Measurements from ENCODE around the gene POLA1.

POLA1 gene

DNA sequence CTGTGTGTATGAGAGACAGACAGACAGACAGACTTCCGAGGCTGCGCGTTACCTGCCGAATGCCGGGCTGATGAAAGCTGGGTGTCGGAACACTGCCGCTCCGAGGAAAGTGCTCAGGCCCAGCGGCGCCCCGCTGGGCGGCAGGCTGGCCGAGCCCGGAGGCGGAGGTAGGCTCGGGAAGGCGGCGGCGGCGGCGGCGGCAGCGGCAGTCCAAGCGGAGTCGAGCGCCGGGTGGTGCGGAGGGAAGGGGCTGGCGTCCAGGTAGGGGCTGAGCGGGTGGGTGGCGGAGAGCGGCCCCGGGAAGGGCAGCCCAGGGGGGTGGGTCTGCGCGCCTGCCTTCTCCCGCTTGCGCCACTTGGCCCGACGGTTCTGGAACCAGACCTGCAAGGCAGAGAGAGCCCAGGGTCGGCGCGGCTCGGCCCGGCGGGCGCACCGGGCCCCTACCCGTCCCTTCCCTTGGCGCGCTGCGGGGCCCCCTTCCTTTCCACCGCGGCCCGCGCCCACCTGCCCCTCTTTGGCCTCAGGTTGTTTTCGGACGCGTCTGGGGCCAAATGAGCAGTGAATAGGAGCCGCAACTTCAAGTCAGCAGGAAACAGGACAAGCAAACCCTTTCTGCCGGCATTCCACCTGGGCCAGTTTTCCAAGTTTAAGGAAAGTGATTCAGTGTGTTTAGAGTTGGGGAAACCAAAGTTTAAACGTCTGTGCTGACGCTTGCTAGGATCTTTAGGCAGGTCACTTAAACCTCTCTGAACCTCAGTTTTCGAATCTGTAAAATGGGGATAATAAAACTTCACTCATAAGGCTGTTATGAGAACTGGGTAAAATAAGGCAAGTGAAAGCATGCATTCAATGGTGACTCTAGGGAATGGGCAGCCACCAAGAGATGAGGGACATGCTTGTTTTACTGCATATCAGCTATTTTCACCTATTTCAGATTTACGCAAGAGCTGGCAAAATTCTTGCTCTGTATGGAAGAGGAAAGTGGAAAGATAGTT, 313.6 kb downstream of the POLA1 start:
- DNase-seq (ENCODE audit: low read depth): no peak

DNA sequence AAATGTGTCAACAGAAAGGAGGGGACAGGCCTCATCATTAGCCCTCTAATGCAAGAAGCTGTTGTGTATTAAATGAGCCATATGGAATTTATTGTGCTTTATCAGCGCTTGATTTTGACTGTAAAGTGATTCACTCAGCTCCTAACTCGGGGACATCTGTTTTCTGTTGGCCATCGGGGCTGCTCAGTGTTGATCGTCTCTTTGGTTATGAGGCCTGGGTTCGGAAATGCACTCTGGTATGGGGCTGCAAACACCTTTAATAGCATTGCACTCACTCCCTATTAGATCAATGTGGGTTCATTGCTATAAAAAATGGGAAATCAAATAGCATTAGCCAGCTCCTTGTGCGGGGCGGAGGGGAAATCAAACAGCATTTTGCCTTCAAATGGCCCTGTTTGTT, 315.7 kb downstream of the POLA1 start:
- DNase-seq (ENCODE audit: low read depth): no peak

DNA sequence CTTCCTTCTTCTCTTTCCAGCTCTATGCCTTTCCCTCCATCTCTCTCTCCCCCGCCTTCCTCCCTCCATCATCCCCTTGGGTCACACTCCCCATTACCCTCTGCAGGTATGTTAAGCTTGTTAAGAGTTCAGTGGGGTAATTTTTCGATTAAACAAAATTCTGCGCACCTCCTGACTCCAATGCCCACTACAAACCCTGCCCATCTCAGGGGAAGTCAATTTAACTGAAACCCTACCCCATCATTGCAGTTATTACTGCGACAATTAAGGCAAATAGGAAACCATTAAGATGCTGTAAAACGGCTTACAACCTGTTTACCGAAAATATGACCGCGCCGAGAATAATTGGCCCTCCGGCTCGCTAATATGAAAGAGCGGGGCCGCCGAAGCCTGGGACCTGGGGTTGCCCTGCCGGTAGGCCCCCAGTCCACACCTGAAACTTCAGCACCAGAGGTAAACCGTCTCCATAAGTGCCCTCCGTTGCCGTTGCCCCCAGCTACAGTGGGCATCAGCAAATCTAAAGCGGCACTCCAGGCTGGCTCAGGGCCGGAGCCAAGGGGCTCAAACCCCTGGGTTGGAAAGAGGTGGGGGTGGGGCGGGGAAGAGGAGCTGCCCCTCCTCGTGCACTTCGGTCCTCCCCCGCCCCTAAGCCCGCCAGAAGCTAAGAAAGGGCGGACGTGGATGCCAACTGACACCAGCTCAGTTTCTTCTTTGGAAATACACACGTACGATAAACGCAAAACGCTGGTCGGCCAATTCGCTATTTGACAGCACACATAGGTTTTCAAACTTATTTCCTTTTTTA, 317.3 kb downstream of the POLA1 start:
- DNase-seq (ENCODE audit: low read depth): no peak

DNA sequence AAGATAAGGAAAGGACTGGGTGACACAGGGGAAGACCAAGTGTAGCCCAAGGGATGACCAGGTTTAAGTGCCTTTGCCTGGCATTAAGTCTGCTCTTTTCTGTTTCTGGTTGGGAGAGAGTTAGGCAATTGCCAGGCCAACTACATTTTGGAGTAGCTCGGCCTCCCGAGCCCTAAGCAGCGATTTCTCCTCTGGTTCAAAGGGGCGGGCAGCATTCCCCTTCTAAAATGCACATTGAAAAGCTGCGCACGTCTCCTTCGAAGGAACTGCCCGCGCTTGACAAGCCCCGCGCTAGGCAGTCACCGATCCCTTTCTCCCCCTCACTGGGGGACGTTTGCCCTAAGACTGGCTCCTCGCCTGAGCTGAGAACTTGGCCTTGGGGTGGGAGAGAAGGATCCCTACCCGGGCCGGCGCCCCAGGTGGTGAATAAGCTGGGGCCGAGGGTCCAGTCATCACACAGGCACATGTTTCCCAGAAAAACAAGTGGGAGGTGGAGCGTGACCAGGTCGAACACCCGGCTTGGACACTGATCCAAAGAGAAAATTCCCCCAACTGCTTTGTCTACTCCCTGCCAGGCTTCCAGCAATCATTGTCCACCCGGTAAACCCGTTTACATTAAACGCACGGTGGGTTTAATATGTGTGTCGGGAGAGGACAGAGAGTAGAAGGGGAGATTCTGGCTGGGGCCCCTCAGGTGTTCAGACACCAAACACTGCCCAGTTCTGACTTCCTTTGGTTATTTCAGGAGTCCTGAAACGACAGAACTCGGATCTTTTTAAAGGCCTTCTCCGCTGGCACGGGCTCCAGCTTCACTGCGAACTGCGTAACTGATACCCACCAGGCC, 318.1 kb downstream of the POLA1 start:
- DNase-seq (ENCODE audit: low read depth): no peak

DNA sequence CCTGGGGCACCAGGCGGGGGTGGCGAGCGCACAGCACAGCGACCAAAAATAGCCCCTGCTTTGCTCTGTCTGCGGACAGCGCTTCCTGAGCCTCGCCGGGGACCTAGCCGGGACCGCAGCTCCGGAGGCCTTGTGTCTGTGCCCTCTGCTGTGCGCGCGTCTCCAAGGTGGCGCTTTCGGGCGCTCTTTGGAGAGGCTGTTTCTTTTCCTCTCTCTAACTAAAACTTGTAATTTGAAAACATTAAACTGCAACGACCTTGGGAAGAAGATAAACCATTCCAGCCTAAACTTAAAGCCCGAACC, 318.7 kb downstream of the POLA1 start:
- DNase-seq (ENCODE audit: low read depth): no peak

DNA sequence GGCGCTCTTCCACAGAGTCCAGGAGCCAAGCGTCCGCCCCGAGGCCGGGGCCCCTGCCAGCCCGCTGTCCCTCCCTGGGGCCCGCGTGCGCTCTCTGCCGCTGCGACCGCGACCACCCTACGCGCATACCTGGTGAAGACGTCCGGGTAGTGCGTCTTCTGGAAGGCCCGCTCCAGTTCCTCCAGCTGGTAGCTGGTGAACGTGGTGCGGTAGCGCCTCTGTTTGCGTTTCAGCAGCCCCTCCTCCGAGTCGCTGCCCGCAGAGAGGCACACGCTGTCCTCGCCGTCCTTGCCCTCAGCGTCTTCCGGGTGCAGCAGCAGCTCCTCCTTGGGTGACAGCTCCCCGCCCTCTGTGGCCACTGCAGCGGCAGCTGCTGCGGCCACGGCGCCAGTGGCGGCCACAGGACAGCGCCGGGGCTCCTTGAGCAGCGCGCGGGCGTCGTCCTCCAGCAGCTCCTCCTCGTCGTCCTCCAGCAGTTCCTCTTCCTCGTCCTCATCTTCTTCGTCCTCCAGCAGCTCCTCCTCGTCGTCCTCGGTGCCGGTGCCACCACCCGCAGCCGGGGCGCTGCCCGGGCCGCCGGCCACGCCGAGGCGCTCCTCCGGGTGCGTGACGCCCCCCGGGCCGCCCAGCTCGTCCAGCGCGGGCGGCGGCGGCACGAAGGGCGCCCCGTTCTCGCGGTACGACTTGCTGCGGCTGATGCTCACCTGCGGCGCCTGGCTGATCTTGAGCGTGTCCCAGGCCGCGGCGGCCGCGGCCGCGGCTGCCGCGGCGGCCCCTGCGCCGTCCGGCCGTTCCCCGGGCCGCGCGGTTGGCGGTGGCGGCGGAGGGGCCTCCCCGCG, 319.3 kb downstream of the POLA1 start:
- DNase-seq (ENCODE audit: low read depth): no peak

DNA sequence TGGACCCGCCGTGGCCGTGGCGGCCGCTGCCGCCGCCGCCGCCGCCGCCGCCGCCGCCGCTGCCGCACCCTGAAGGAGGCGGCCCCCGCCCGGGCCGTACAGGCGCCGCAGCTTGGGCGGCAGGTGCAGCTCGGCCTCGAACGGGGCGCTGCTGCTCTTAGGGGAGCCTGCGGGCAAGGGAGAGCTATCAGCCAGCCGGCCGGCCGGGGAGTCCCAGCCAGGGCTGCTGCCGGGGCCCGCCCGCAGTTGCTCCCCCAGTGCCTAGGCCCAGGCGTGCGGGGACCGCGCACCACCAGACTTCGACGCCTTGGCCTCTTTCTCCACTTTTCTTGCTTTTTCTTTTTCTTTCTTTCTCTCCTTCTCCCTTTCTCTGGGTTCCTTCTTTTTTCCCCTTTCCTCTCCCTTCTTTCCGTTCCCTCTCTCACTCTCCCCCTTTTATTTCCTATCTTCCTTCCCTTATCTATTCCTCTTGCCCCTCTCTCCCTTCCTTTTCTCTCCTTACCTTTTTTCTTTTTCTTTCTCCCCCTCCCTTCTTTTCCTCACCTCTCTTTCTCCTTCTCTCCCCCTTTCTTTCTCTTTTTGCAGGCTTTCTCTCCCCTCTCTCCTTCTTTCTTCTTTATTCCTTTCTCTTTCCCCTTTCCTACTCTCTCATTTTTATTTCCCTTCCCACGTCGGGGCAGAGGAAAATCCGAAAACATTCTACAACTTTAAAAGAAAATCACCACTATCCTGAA, 320.1 kb downstream of the POLA1 start:
- DNase-seq (ENCODE audit: low read depth): no peak

DNA sequence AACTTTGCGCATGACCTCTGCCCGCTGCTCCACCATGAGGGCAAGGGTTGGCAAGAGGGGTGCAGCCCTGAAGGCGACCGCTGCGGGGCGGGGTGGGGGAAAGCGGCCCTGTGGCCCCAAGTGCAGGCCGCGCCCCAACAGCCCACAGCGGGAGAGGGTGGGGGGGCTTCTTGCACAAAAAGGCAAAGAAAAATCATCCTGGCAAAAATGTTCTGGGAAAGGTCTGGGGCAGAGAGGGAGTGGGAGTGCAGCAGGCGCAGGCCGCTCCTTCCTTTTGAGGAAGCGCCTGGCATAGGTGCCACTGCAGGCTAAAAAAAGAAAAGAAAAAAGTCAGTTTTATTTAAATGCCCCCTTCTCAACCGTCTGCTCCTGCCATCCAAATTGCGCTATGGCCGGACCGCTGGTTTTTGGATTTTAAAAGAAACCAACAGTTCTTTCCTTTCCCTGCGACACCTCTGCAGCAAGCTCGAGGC, 320.7 kb downstream of the POLA1 start:
- DNase-seq (ENCODE audit: low read depth): no peak

DNA sequence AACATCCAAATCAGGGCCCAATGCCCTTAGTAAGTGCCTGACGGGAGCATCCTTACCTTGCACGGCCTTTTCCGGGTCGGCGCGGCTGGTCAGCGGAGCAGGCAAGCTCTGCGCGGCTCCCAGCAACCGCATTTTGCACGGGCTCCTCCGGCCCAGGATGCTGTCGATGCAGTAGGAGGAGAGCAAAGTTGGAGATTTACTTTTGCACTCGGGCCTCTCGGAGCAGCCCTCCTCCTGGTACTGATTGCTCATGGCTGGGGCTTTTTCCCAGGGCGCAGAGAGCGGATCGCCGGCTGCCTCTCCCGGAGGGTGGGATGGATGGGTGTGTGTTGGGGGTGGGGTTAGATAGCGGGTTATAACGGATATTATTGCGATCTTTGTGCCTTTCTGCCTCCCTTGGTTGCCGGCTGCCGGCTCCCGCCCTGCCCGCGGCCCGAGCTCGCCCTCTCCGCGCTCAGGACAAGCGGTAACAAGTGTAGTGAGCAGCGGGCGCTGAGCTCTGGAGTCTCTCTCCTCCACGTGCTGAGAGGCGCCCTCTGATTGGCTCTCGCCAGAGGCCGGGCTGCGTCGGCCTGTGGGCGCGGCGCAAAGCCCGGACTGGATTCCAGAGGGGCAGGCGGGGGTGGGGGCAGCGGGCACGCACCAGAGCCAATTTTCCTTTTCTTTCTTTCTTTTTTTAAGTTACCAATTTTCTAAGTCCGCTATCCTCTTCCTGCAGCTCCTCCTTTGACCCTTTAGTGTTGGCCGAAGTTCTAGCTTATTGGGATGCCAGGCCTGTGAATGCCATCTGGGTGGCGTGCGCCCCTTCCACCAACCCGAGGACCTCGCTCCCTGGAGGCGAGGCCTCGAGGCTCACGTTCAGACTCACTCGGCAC, 322.0 kb downstream of the POLA1 start, which contains the start of gene ARX:
ARX (minus strand) TSS at position 480 of the 875 bp plus-strand sequence; CDS start at position 252, 228 bp downstream.
- no peak for DNase-seq (ENCODE audit: low read depth)

DNA sequence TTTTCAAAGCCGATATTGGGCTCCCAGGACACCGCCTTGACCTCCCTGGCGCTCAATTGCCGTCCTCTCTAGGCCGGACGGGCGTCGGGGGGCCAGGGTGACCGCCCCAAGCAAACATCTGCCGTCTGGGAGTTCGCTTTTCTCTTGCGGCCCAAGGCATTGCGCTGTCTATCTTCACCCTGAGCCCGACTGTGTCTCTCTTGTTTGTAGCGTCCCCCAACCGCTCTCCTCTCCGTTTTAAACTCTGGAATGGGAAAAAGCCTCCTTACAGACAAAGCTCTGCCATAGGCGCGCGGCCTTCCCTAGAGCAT, 322.6 kb downstream of the POLA1 start:
- no peak for DNase-seq (ENCODE audit: low read depth)

DNA sequence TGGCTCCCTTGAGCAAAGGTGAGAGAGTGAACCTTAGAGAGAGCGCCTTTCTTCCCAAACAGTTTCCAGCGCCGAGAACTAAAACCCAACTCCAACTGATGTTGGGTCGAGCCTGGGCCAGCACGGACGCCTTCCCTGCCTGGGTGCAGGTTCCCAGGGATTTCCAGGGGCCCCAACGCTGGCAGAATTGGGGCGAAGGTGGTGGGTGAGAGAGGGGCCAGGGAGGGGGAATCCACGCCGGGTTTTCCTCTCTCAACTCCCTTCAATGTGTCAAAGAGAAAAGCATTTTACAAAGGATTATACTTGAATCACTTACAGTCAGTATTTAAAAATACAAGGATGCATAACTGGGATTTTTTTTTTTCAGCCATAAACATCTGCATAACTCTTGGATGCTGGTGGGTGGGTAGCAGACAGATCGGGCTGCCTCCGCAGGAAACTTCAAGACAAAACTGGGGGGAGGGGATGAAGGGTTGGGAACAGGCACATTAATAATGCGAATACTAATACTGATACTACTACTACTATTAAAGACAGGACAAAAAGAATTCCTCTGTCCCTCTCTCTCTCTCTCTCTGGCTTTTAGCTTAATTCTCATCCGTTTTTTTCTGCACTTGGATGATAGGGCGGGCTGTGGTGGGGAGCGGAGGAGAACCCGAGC, 323.4 kb downstream of the POLA1 start:
- DNase-seq (ENCODE audit: low read depth): no peak

DNA sequence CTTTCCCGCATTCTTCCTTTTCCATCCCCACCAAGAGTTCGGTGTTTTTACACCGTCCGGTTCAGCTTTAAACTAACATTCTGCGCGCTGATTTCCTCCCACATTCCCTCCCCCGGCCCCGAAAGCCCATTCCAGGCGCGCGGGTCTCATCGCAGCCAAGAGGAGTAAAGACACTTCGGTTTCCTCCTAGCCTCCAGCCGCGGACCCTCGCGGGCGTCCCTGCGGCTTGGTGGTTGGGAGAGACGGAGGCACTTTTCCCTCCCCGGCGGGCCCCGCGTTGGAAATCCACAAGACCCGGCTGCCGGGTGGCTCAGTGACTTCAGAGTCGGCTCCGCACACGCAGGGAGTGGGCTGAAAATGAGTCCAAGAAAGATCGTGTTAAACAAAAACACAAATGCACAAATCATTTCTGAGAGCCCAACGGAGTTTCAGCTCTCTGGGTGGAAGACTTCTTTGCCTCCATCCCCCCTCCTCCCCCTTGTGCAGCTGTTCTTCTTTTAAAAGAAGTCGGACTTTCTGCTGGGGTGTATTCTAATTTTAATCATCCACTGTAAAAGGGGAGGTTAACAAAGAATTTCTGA, 324.0 kb downstream of the POLA1 start:
- no peak for DNase-seq (ENCODE audit: low read depth)

DNA sequence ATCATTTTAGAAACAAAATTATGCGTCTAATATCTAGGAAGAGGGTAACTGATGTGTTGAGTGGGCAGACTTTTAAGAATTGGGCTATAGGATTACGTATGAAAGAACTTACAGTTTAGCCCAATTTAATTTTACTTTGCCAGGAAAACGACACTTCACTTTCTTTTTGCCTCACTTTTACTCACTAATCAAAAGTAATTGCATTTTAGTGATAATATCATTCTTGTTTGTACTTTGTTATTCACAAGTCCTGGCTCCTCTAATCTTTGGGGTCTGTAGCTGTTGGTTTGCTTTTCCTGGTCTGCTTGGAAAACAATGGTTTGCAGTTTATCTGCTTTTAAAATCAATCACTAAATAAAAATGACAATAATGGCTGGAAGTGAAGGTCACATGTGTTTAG, 325.0 kb downstream of the POLA1 start:
- DNase-seq (ENCODE audit: low read depth): no peak

DNA sequence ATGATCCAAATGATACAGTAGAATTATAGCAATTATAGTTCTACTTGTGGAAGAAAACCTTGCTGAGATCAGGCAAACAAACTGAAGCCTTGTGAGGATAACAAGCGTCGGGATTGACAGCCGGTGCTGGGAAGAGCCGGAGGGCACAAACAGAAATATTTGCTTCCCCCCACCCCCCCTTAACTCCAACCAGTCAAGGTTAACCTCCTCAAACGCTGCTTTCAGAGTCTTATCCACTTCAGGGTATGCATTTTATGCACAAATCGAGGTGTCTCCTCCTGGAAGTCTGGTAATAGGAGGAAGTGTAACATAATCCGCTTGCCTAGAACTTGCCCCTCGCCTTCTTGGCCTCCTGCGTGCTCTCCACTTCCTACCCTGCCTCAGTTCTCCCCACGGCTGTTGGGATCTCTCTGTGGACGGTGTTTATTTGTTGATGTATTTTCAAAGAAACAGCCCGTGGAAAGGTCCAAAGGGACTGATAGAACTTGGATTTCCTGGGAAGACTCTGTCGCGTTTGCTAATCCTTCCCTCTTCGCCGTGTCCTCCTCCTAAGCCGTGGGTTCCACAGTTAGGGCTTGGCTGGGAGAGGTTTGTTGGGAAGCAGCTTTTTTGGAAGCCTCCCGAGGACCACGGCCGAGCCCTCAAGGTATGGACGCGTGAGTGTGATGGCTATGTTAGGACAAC, 326.1 kb downstream of the POLA1 start:
- DNase-seq (ENCODE audit: low read depth): no peak

DNA sequence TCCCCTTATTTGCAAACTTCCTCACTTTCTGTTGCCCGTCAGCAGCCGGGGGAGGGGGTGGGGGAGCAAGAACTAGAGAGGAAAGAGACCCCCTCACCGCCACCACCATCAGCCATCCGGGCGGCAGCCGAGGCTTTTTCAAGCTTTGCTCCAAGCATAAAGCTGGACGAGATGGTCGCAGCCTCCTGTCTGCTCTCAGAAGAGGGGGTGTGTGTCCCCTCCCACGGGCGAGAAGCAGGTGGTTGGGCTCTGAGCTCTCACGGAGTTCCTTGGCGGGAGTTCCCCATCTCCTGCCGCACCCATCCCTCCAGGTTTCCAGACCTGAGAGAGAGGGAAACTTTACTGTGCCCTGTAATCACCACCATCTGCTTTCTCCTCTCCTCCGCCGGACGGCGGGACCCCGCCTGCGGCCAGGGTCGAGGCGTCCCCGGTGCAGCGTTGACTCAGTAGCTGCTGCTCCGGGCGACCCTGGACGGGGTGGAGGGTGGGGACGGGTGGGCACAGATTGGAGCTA, 326.7 kb downstream of the POLA1 start:
- no peak for DNase-seq (ENCODE audit: low read depth)

DNA sequence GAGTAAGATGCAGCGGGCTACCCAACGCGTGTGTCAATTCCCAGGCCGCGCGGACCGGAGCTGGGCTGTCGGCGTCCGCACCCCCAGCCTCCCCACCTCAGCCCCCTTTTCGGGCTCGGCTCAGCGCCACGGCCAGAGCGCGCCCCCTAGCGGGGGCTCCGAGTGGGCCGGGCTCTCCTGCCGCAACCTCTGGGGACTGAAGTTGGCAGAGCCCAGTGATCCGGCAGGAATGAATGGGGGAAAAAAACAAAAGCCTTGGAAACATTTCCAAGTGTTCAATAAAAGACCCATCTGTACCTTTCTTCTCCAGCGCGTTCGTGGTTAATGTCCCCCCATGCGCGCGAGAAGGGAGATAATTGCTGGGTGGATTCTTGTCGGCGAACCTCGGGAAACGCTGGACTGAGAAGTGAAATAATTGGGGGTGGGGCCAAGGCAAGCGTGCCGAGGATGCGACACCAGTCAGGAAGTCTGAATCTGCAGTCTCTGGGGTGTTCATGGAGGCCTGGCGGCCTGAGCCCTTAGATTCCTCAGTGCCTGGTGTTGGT, 327.3 kb downstream of the POLA1 start:
- no peak for DNase-seq (ENCODE audit: low read depth)

DNA sequence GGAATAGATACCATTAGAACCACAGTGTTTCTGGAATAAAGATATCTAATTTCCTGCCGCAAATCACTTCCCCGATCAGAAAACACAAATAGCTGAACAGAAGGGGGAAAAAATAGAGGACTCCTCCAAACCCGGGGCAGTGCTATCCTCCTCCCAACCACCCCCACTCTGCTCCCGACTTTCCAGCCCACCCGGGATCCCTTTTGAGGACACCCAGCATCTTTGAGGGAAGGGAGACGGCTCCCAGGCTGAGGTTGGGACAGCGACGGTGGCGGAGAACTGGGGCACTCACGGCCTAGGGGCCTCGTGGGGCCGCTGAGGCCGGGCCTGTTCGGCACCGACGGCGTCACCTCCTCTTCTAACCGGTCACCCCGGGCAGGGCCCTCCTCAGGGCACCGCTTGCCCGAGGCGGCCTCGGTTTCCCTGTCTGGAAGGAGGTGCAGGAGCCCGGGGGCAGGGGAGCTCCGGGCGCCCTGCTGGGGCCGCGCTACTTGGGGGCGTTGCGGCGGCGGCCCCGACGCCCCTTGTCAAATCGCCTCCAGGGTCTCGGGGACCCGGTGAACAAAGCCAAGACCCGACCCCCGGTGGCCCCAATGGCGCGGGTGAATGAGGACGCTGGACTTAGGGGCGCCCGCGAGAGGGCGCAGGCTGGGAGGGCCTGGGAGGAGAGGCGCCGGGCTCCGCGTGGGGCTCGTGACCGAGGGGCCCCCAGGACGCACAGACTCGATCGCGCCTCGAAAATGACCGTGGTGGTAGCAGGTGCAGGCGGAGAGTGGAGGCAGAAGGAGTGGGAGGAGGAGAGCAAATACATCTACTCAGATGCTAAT, 329.0 kb downstream of the POLA1 start:
- no peak for DNase-seq (ENCODE audit: low read depth)
